Measurements from ENCODE around the gene MYL5. TPM values are rescaled to one million over a fixed set of nuclear protein-coding genes. Genes with fewer than 3 reads are reported as not detected.
"Not testable (repeated sequence)": the region's sequence is repeated elsewhere in the genome, so short reads cannot be mapped to it uniquely, and the experiment has no call there.

MYL5 gene
- total RNA-seq, 2 experiments from 2014 or later = 11.6 to 19.3 TPM

DNA sequence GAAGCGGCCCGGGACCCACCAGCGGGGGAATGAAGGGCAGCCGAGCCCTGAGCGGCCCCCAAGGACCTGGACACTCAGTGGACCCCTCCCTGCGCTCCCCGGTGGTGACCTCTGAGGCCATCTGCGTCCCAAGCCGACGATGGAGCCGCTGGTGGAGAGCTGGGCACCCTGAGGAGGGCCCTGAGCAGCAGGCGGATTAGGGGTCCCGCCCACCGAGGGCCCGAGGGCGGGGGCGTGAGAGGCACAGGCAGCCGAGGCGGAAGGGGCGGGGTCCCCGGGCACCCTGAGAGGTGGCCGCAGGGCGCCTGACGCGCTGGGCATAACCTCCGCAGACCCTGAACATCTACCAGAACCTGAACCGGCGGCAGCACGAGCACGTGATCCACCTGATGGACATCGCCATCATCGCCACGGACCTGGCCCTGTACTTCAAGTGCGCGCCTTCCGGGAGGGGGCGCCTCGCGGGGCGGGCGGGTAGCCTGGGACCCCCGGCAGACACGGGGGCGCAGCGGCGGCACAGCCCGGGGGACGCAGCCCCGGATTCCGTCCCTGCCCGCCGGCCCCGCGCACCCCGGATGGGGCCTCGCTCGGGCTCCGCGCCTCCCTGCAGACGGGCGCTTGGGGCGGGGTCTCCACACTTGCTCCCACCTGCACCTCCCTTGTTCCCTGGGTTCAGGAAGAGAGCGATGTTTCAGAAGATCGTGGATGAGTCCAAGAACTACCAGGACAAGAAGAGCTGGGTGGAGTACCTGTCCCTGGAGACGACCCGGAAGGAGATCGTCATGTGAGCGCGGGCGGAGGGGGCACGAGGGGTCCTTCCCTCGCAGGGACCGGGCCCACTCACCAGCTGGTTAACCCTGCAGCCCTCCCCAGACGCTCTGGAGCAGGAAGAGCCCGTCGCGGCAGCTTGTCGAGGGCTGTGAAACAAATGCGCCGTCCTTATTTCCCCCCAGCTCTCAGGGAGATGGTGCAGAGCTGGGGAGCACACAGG lies 10.6 kb upstream of the MYL5 start:
- CTCF ChIA-PET = interaction anchor here (1.2 kb wide), 1 partner anchor 9 kb away, joined by 6 read pairs; no protein-coding TSS in a partner anchor
- POLR2A ChIA-PET = interaction anchor here (0.6 to 2.9 kb wide), 7 partner anchors 9 to 269 kb away, joined by 3 to 17 read pairs (median 4); partner anchors contain the start of genes ATP5ME, GAK, MYL5 and TMEM175
- Mint-ChIP-seq H3K4me3 (peak overlapping the region; percentile 81), H3K27me3 (ENCODE audit: low read depth) (no peaks in the 10 kb centered on the region), H3K36me3 (ENCODE audit: low read depth) (peaks cover 13% of the 10 kb centered on the region), H3K27ac (peak overlapping the region; percentile 89), H3K9me3 (ENCODE audit: insufficient read depth) (no peaks in the 10 kb centered on the region), H3K4me1 (ENCODE audit: low read depth) (peaks cover 22% of the 10 kb centered on the region)
- ATAC-seq (peak; percentile 80), DNase-seq (peak; percentile 85)

DNA sequence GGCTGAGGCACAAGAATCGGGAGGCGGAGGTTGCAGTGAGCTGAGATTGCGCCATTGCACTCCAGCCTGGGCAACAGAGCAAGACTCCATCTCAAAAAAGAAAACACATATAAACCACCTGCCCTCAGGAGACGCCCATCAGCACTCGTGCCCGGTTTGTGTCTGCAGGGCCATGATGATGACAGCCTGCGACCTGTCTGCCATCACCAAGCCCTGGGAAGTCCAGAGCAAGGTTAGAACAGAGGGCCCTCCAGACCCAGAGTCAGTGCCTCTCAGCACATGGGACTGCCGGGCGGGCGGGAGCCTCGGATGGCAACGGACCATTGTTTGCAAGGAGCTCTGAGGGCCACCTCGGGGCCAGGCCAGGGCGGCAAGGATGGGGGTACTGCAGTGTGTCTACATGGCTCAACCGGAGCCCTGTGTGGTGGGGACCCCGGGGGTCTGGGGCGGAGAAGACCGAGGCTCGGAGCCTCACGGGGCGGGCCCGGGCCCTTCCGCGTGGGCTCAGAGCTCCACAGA lies 9.6 kb upstream of the MYL5 start:
- POLR2A ChIA-PET = interaction anchor here (0.9 to 2.9 kb wide), 6 partner anchors 8 to 268 kb away, joined by 3 to 17 read pairs (median 4); partner anchors contain the start of genes ATP5ME, GAK, MYL5 and TMEM175
- Mint-ChIP-seq H3K9me3 (ENCODE audit: insufficient read depth) (no peaks in the 10 kb centered on the region), H3K36me3 (ENCODE audit: low read depth) (peaks cover 12% of the 10 kb centered on the region), H3K4me1 (ENCODE audit: low read depth) (peaks cover 22% of the 10 kb centered on the region), H3K27ac (peak overlapping the region; percentile 89), H3K4me3 (peak overlapping the region; percentile 81), H3K27me3 (ENCODE audit: low read depth) (no peaks in the 10 kb centered on the region)
- ATAC-seq (no peak), DNase-seq (no peak)
- CTCF ChIA-PET = interaction anchor here (1.2 kb wide), 2 partner anchors 8 to 9 kb away, joined by 3 to 6 read pairs; partner anchors contain the start of genes ATP5ME and MYL5

DNA sequence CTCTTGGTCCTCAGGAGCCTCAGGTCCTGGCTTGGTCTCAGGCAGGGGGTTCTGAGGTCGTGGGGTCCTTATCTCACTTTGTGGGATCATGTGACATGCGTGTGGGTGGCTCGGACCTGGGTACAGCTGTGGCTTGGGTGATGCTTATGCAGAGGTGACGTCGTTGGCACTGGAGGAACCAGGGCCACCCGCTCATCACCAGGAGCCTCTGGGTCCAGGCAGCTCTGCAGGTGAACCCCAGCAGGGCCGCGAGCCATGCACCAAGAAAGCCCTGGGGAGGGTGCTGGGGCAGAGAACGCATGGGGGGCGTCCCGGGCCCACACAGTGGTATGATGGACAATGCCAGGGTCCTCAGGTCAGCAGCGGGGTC lies 9.0 kb upstream of the MYL5 start:
- Mint-ChIP-seq H3K9me3 (ENCODE audit: insufficient read depth) (no peaks in the 10 kb centered on the region), H3K4me3 (peak overlapping the region; percentile 81), H3K27ac (no peak overlapping the region), H3K36me3 (ENCODE audit: low read depth) (peaks cover 8% of the 10 kb centered on the region), H3K27me3 (ENCODE audit: low read depth) (no peaks in the 10 kb centered on the region), H3K4me1 (ENCODE audit: low read depth) (peaks cover 22% of the 10 kb centered on the region)
- no peak for ATAC-seq
- POLR2A ChIA-PET = interaction anchor here (2.4 to 2.9 kb wide), 2 partner anchors 7 to 9 kb away, joined by 8 to 17 read pairs; partner anchors contain the start of genes ATP5ME and MYL5
- no peak for DNase-seq
- CTCF ChIA-PET = interaction anchor here (1.2 kb wide), 1 partner anchor 9 kb away, joined by 3 read pairs; the partner anchor contains the start of genes ATP5ME and MYL5

DNA sequence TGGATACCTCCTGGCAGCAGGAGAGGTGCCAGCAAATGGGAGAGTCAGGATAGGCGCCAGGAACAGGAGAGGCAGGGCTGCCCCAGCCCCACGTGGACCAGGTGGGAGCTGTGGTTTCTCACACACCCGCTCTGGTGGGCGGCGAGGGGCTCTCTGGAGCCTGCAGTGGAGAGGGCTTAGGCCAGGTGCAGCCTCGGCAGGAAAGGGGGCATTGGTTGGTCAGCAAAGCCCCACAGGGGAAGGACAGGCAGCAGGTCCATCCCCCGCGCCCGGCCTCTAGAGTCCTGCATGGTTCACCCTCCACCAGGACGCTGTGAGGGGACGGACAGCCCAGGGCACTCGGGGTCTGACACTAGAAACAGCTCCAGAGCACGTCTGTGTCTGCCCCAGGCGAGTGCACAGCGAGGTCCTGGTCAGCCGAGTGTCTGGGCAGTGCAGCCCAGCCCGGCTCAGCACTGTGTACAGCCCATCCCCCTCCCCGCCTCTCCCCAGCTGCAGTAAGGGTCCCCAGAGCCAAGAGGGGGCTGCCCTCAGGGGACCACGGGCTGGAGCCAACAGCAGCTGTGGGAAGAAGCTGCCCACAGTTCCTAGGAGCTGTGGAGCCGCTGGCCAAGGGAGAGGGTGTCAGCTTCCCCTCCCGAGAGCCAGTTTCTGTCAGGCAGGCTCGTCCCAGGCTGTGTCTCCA lies 8.4 kb upstream of the MYL5 start:
- H3K27ac Mint-ChIP-seq = no peak overlapping the region
- POLR2A ChIA-PET = interaction anchor here (2.9 kb wide), 1 partner anchor 8 kb away, joined by 17 read pairs; the partner anchor contains the start of genes ATP5ME and MYL5

DNA sequence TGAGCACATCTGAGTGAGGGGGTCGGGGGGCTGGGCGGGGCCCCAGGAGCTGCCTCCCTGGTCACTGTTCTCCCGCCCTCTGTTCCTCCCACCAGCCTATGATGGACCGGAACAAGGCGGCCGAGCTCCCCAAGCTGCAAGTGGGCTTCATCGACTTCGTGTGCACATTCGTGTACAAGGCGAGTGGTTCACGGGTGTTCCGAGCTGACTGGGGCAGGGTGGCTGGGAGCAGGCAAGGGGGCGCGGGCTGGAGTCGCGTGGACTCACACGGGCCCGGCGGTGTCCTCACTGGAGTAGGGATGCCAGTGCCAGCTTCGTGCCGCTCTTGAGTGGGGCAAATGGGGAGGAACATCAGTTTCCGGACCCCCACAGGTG lies 7.9 kb upstream of the MYL5 start:
- no peaks in the 10 kb centered on the region for H3K9me3 Mint-ChIP-seq (ENCODE audit: insufficient read depth)
- POLR2A ChIA-PET = interaction anchor here (2.9 kb wide), 1 partner anchor 8 kb away, joined by 17 read pairs; the partner anchor contains the start of genes ATP5ME and MYL5
- peaks cover 13% of the 10 kb centered on the region for H3K36me3 Mint-ChIP-seq (ENCODE audit: low read depth)
- no peak overlapping the region for H3K27ac Mint-ChIP-seq
- CTCF ChIA-PET = no interaction called here
- no peak for ATAC-seq
- DNase-seq = no peak
- no peaks in the 10 kb centered on the region for H3K27me3 Mint-ChIP-seq (ENCODE audit: low read depth)
- H3K4me3 Mint-ChIP-seq = no peak overlapping the region
- H3K4me1 Mint-ChIP-seq (ENCODE audit: low read depth) = peaks cover 22% of the 10 kb centered on the region

More for the DNA sequence above, 8.4 kb upstream of the MYL5 start:
- Mint-ChIP-seq H3K36me3 (ENCODE audit: low read depth) (peaks cover 9% of the 10 kb centered on the region), H3K4me3 (no peak overlapping the region), H3K27me3 (ENCODE audit: low read depth) (no peaks in the 10 kb centered on the region), H3K4me1 (ENCODE audit: low read depth) (peaks cover 22% of the 10 kb centered on the region), H3K9me3 (ENCODE audit: insufficient read depth) (no peaks in the 10 kb centered on the region)
- CTCF ChIA-PET = interaction anchor here (1.2 kb wide), 1 partner anchor 8 kb away, joined by 3 read pairs; the partner anchor contains the start of genes ATP5ME and MYL5
- no peak for ATAC-seq
- no peak for DNase-seq

DNA sequence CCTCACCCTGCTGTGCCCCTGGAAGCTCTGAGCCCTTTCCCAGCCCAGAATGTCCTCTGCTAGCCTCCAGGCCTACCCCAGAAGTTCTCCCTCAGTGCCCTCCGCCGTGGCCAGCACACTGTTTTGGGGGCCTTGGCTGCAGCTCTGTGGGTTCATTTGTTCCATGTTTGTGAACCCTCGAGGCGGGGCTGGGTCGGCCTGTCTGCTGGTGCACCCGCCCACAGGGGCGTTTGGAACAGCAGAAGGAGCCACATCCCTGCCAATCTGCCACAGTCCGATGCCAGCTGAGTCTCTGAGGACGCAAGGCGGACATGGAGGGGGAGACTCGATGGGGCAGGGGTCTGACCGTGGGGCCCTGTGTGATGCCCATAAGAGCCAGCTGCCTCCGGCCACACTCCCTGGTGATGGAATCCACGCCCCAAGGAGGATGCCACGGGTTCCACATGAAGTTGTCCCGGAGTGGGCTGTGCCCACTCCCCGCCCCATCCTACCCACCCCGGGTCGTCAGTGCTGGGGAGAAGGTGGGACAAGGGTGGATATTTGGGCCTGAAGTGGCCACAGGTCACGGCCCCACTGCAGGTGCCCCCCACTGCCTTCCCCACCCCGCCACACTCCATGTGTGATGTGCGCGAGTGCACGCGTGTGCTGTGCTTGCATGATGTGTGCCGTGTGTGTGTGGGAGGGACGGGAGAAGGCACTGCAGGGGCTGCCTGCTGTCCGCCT lies 7.4 kb upstream of the MYL5 start:
- H3K27me3 Mint-ChIP-seq (ENCODE audit: low read depth) = no peaks in the 10 kb centered on the region
- H3K27ac Mint-ChIP-seq = no peak overlapping the region
- CTCF ChIA-PET = no interaction called here
- H3K36me3 Mint-ChIP-seq (ENCODE audit: low read depth) = peaks cover 18% of the 10 kb centered on the region
- ATAC-seq (no peak), DNase-seq (no peak)
- POLR2A ChIA-PET = interaction anchor here (0.5 kb wide), 1 partner anchor 523 kb away, joined by 3 read pairs; no protein-coding TSS in a partner anchor
- peaks cover 22% of the 10 kb centered on the region for H3K4me1 Mint-ChIP-seq (ENCODE audit: low read depth)
- H3K9me3 Mint-ChIP-seq (ENCODE audit: insufficient read depth) = no peaks in the 10 kb centered on the region
- no peak overlapping the region for H3K4me3 Mint-ChIP-seq

DNA sequence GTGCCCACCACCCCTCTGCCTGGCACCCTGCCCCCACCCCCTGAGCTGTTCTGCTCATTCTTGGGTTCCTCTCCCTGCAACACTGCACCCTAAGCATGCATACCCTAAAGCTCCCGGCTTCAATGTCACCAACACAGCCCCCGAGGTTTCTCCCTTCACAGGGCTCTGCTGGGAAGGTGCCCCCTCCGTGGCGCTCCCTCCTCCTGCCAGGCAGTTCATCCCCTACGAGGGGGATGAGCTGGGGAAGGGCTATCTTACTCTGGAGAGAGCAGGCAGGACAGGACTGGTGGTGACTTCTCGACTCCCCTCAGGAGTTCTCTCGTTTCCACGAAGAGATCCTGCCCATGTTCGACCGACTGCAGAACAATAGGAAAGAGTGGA lies 6.8 kb upstream of the MYL5 start:
- Mint-ChIP-seq H3K4me1 (ENCODE audit: low read depth) (peaks cover 21% of the 10 kb centered on the region), H3K36me3 (ENCODE audit: low read depth) (peaks cover 22% of the 10 kb centered on the region), H3K27ac (no peak overlapping the region), H3K4me3 (no peak overlapping the region), H3K9me3 (ENCODE audit: insufficient read depth) (no peaks in the 10 kb centered on the region), H3K27me3 (ENCODE audit: low read depth) (no peaks in the 10 kb centered on the region)
- ChIA-PET POLR2A (interaction anchor here (0.5 kb wide), 1 partner anchor 524 kb away, joined by 3 read pairs; no protein-coding TSS in a partner anchor), CTCF (no interaction called here)
- ATAC-seq (no peak), DNase-seq (no peak)

DNA sequence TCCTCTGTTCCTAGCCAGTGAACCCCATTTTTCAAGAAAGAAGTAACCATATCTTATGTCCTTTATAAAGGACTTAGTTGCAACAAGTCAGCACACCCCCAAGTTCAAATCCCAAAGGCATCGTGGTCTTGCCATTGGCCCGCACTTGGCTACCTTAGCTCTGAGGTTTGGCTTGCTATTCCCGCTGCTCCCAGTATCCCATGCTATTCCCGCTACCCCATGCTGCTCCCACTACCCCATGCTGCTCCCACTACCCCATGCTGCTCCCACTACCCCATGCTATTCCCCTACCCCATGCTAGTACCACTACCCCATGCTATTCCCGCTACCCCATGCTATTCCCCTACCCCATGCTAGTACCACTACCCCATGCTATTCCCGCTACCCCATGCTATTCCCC lies 6.1 kb upstream of the MYL5 start:
- peaks cover 26% of the 10 kb centered on the region for H3K36me3 Mint-ChIP-seq (ENCODE audit: low read depth)
- DNase-seq = not testable (repeated sequence)

DNA sequence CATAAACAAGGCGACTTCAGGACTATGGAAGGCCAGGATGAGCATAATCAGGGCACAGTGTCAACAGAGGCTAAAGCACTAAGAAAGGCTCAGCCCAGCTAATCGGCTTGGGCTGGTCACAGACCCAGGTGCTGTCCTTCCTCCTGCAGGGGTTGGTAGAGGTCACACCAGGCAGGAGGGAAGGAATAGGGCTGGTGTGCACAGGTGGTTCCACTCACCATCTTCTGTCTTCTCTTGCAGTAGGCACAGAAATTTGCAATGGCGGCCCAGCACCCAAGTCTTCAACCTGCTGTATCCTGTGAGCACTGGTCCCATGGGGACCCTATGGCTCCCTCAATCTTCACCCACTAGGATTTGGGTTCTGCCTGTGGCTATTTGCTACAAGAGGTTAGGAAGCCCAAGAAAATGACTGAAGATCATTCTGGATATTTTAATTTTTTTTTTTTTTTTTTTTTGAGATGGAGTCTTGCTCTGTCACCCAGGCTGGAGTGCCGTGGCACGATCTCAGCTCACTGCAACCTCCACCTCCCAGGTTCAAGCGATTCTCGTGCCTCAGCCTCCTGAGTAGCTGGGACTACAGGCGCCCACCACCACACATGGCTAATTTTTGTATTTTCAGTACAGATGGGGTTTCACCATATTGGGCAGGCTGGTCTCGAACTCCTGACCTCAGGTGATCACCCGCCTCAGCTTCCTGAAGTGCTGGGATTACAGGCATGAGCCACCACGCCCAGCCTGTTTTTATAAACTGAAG lies 4.4 kb upstream of the MYL5 start:
- ATAC-seq; H3K9me3 Mint-ChIP-seq (ENCODE audit: insufficient read depth); H3K27me3 Mint-ChIP-seq (ENCODE audit: low read depth); DNase-seq; H3K4me3 Mint-ChIP-seq; CTCF ChIA-PET; POLR2A ChIA-PET; H3K27ac Mint-ChIP-seq: not testable (repeated sequence)
- peaks cover 18% of the 10 kb centered on the region for H3K4me1 Mint-ChIP-seq (ENCODE audit: low read depth)
- H3K36me3 Mint-ChIP-seq (ENCODE audit: low read depth) = peaks cover 31% of the 10 kb centered on the region

More for the DNA sequence above, 6.1 kb upstream of the MYL5 start:
- H3K27me3 Mint-ChIP-seq (ENCODE audit: low read depth); POLR2A ChIA-PET; H3K9me3 Mint-ChIP-seq (ENCODE audit: insufficient read depth); H3K27ac Mint-ChIP-seq; ATAC-seq; CTCF ChIA-PET; H3K4me3 Mint-ChIP-seq: not testable (repeated sequence)
- peaks cover 25% of the 10 kb centered on the region for H3K4me1 Mint-ChIP-seq (ENCODE audit: low read depth)

DNA sequence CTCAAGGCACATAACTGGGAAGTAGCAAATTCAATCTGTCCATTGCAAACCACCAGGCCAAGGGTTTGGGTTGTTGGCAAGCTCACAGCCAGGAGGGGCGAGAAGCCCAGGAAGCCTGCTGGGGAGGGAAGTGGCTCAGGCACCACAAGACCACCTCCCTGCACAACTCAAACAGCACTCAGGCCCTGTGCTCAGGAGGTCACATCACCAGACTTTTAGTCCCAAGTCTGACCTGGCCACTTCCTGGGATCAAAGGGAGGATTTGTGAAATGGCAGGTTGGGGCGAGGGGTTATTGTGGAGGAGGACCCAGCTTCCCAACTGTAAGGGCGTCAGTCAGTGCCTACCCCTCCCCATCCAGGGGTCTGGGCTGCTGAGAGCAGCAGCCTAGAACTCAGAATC lies 2.6 kb upstream of the MYL5 start:
- Mint-ChIP-seq H3K9me3 (ENCODE audit: insufficient read depth) (no peaks in the 10 kb centered on the region), H3K4me1 (ENCODE audit: low read depth) (peaks cover 18% of the 10 kb centered on the region), H3K36me3 (ENCODE audit: low read depth) (peaks cover 31% of the 10 kb centered on the region), H3K4me3 (no peak overlapping the region), H3K27me3 (ENCODE audit: low read depth) (no peaks in the 10 kb centered on the region), H3K27ac (peak overlapping the region; percentile 34)
- no peak for DNase-seq
- no peak for ATAC-seq
- ChIA-PET POLR2A (interaction anchor here (0.8 kb wide), 1 partner anchor 9 kb away, joined by 3 read pairs; no protein-coding TSS in a partner anchor), CTCF (interaction anchor here (0.9 to 1.3 kb wide), 2 partner anchors 8 to 71 kb away, joined by 3 to 6 read pairs; no protein-coding TSS in a partner anchor)

Measured in activated CD8-positive, alpha-beta T cell treated with anti-CD3 and anti-CD28 coated beads, Interleukin-2, amount 10 ng/mL, durations not matched to agents 7 days and 5 days (primary cell).